ENCODE measurements around the gene NID1.

GRCh38 chr1:235976490-235976889 lies 88.4 kb downstream of the NID1 start:
- TF ChIP-seq CTCF (IDR thresholded peaks at IDR 0.05), result no peak
- no peak for TF ChIP-seq EZH2 (IDR thresholded peaks at IDR 0.05)
- no peak for TF ChIP-seq EZH2phosphoT487 (IDR thresholded peaks at IDR 0.05)
